MCF 10A (cell line): ENCODE results near the gene OR10T2. TPM values are rescaled to one million over a fixed set of nuclear protein-coding genes. Genes with fewer than 3 reads are reported as not detected.
"Not testable (repeated sequence)": the region's sequence is repeated elsewhere in the genome, so short reads cannot be mapped to it uniquely, and the experiment has no call there.

ENCODE experiments used
- BruUV-seq: library from RNA; stranded (reverse); fragments of 400-500 nt; replicated peaks from 2 replicates; lab custom pipeline; 2021; lab: Mats Ljungman, UMichigan
- CTCF ChIA-PET: fragments of 300-600 bp; sonication (Branson Sonifier 250); formaldehyde crosslinking; extraction: SDS; loops from one replicate; lab custom pipeline; 2021; ENCODE audit warnings: antibody characterized with exemption, inconsistent platforms; lab: Yijun Ruan, JAX
- POLR2A ChIA-PET: fragments of 300-600, 350-650 bp; sonication (Branson Sonifier 250); formaldehyde crosslinking; extraction: SDS; loops from one replicate; lab custom pipeline; 2020; ENCODE audit warnings: antibody characterized with exemption, inconsistent platforms; lab: Yijun Ruan, JAX
- DNase-seq: peaks from one replicate; pipeline ENCODE4 v3.0.0-alpha.2; 2018; ENCODE audit not compliant: unreplicated experiment
- H3K27ac Mint-ChIP-seq: one replicate; pipeline ENCODE4 v1.8.0; 2022; ENCODE audit warnings: mild to moderate bottlenecking, low read depth, mixed read lengths; ENCODE audit not compliant: unreplicated experiment
- H3K27me3 Mint-ChIP-seq: one replicate; pipeline ENCODE4 v1.8.0; 2022; ENCODE audit warnings: mixed read lengths; ENCODE audit not compliant: insufficient read depth, unreplicated experiment
- H3K36me3 Mint-ChIP-seq: one replicate; pipeline ENCODE4 v1.8.0; 2022; ENCODE audit warnings: mild to moderate bottlenecking, moderate library complexity, mixed read lengths; ENCODE audit not compliant: insufficient read depth, unreplicated experiment
- H3K4me1 Mint-ChIP-seq: one replicate; pipeline ENCODE4 v1.8.0; 2022; ENCODE audit warnings: mixed read lengths; ENCODE audit not compliant: insufficient read depth, unreplicated experiment
- H3K4me3 Mint-ChIP-seq: one replicate; pipeline ENCODE4 v1.8.0; 2022; ENCODE audit warnings: mild to moderate bottlenecking, moderate library complexity, mixed read lengths; ENCODE audit not compliant: unreplicated experiment
- H3K9me3 Mint-ChIP-seq: one replicate; pipeline ENCODE4 v1.8.0; 2022; ENCODE audit warnings: mixed read lengths; ENCODE audit not compliant: unreplicated experiment
- CTCF ChIP-seq: fragments of 200-600 bp; IDR thresholded peaks from one replicate; pipeline ENCODE4 v1.8.0; 2022; ENCODE audit warnings: antibody characterized with exemption, mild to moderate bottlenecking; ENCODE audit not compliant: unreplicated experiment
- intact Hi-C: fragments of 100-400 bp; cut with micrococcal nuclease; formaldehyde crosslinking; loops from 2 replicates; pipeline ENCODE4 v1.14.1; 2022
- total RNA-seq: library from RNA; stranded (reverse); gene quantifications from 2 replicates; pipeline ENCODE4 v1.2.3, GENCODE V29; 2022

Gene OR10T2
- total RNA-seq, 1 experiment from 2014 or later = not detected

GRCh38 chr1:158393476-158393875, 5.8 kb downstream of the OR10T2 start:
- no TSS peak for BruUV-seq
- Mint-ChIP-seq H3K27me3 (peaks cover 55% of the 10 kb centered on the region), H3K27ac (no peak overlapping the region), H3K9me3 (no peaks in the 10 kb centered on the region), H3K4me3 (no peak overlapping the region), H3K36me3 (no peaks in the 10 kb centered on the region), H3K4me1 (no peaks in the 10 kb centered on the region)
- intact Hi-C loops = no loop called here
- no peak for TF ChIP-seq CTCF
- ChIA-PET CTCF (no interaction called here), POLR2A (no interaction called here)
- no peak for DNase-seq

DNA sequence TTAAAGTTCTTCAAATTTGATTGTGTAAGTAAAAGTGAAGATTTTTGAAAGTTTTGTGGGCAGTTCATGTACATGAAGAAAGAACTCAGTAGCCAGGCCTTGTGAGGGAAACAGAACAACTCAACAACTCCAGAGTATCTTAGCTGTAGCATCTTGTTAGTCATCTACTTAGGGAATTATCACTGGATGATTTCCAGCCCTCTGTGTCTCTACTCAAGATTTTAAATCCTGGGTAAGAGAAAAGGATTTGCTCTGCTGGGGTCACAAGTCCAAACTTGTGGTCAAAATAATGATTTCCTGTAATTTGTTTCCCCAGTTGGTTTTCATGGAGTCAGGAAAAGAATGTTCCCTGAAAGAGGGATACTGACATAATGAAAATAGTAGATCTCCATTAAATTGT, 8.2 kb downstream of the OR10T2 start:
- H3K27me3 Mint-ChIP-seq = peaks cover 32% of the 10 kb centered on the region
- H3K27ac Mint-ChIP-seq = no peak overlapping the region
- POLR2A ChIA-PET = no interaction called here
- H3K4me3 Mint-ChIP-seq = no peak overlapping the region
- CTCF ChIA-PET = interaction anchor here (0.6 kb wide), 1 partner anchor 456 kb away, joined by 5 read pairs; no protein-coding TSS in a partner anchor
- no peaks in the 10 kb centered on the region for H3K36me3 Mint-ChIP-seq
- no peak for DNase-seq
- H3K9me3 Mint-ChIP-seq = no peaks in the 10 kb centered on the region
- no peaks in the 10 kb centered on the region for H3K4me1 Mint-ChIP-seq
- no TSS peak for BruUV-seq
- intact Hi-C loops = no loop called here
- TF ChIP-seq CTCF = no peak

DNA sequence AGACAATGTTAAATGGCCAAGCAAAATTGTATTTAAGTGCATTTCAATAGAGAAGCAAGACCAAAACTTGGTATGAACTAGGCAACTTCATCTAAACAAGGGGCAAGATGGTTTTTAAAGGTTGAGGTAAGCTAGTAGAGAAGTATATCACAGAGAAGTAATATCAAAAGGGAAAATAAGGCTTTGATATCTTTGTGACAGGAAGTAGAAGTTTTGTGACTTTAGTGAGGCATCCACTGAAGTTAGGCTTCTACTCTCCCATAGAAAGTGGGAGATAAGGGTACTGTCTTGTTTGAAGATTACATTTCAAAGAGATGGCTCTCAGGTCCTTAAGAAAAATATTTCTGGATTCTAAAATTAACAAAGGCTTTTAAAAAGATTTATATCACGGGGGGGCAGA, 8.9 kb downstream of the OR10T2 start:
- Mint-ChIP-seq H3K4me1 (no peaks in the 10 kb centered on the region), H3K27me3 (peaks cover 24% of the 10 kb centered on the region), H3K36me3 (no peaks in the 10 kb centered on the region), H3K4me3 (no peak overlapping the region), H3K27ac (no peak overlapping the region), H3K9me3 (no peaks in the 10 kb centered on the region)
- intact Hi-C loops = no loop called here
- ChIA-PET CTCF (interaction anchor here (0.5 to 0.7 kb wide), 3 partner anchors 43 to 112 kb away, joined by 3 to 4 read pairs (median 4); no protein-coding TSS in a partner anchor), POLR2A (no interaction called here)
- TF ChIP-seq CTCF = no peak
- no peak for DNase-seq
- BruUV-seq = no TSS peak

DNA sequence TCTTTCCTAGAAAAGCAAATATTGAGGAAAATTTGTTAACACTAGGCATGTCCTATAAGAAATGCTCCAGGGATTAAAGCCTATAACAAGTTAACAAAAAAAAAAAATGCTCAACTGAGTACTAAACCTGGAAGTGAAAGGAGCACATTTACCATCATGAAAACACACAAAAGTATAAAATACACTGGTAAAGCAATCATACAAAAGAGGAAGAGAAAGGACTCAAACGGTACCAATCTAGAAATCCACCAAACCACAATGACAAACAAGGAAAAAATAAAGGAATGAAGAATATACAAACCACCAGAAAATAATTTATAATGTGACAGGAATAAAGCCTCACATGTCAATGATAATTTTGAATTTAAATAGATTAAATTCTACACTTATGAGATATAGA, 24.4 kb downstream of the OR10T2 start:
- H3K36me3 Mint-ChIP-seq = no peaks in the 10 kb centered on the region
- ChIA-PET POLR2A (no interaction called here), CTCF (no interaction called here)
- H3K4me3 Mint-ChIP-seq = no peak overlapping the region
- intact Hi-C loops = no loop called here
- no peak for TF ChIP-seq CTCF
- no peaks in the 10 kb centered on the region for H3K4me1 Mint-ChIP-seq
- H3K27me3 Mint-ChIP-seq = peaks cover 64% of the 10 kb centered on the region
- no peak overlapping the region for H3K27ac Mint-ChIP-seq
- BruUV-seq = no TSS peak
- no peak for DNase-seq
- peaks cover 12% of the 10 kb centered on the region for H3K9me3 Mint-ChIP-seq

- BruUV-seq, H3K27ac Mint-ChIP-seq, POLR2A ChIA-PET, DNase-seq, H3K4me3 Mint-ChIP-seq, H3K36me3 Mint-ChIP-seq, intact Hi-C loops, CTCF ChIA-PET, H3K4me1 Mint-ChIP-seq: not testable (repeated sequence)
- Mint-ChIP-seq H3K9me3 (peaks cover 12% of the 10 kb centered on the region), H3K27me3 (peaks cover 57% of the 10 kb centered on the region)
Measured at GRCh38 chr1:158374101-158374500, 25.2 kb downstream of the OR10T2 start.
